ENCODE measurements around the gene SYNE4.

Gene SYNE4

GRCh38 chr19:36027696-36028095 lies 19.1 kb upstream of the SYNE4 start:
- no peak overlapping the region for H3K4me3 ChIP-seq (ENCODE audit: low read depth, low read length)
- no peak for DNase-seq (ENCODE audit: low read depth)

- H3K4me3 ChIP-seq (ENCODE audit: low read depth, low read length) = no peak overlapping the region
- no peak for DNase-seq (ENCODE audit: low read depth)
Observed at GRCh38 chr19:36026091-36026876, 17.7 kb upstream of the SYNE4 start.

GRCh38 chr19:36025541-36025940 lies 16.9 kb upstream of the SYNE4 start:
- no peak overlapping the region for H3K4me3 ChIP-seq (ENCODE audit: low read depth, low read length)
- DNase-seq (ENCODE audit: low read depth) = no peak

- no peak for DNase-seq (ENCODE audit: low read depth)
- H3K4me3 ChIP-seq (ENCODE audit: low read depth, low read length) = no peak overlapping the region
Observed at GRCh38 chr19:36023432-36023831, 14.8 kb upstream of the SYNE4 start.

GRCh38 chr19:36019061-36019670 lies 10.6 kb upstream of the SYNE4 start:
- H3K4me3 ChIP-seq (ENCODE audit: low read depth, low read length) = no peak overlapping the region
- no peak for DNase-seq (ENCODE audit: low read depth)

- DNase-seq (ENCODE audit: low read depth) = peak; percentile 94
- peak within 1 kb of the TSS; percentile 81 for H3K4me3 ChIP-seq (ENCODE audit: low read depth, low read length)
Observed at GRCh38 chr19:36014012-36014924, 5.7 kb upstream of the SYNE4 start, which contains the start of gene ALKBH6. ALKBH6 (minus strand) TSS chr19:36014213; CDS start chr19:36013397, 816 bp downstream.

GRCh38 chr19:36013280-36014011 lies 4.8 kb upstream of the SYNE4 start:
- no peak for DNase-seq (ENCODE audit: low read depth)
- peak overlapping the region; percentile 81 for H3K4me3 ChIP-seq (ENCODE audit: low read depth, low read length)

- H3K4me3 ChIP-seq (ENCODE audit: low read depth, low read length) = no peak overlapping the region
Observed at GRCh38 chr19:36010402-36010801, 1.8 kb upstream of the SYNE4 start.

GRCh38 chr19:36009633-36010379 lies 1.2 kb upstream of the SYNE4 start:
- DNase-seq (ENCODE audit: low read depth) = no peak

More at GRCh38 chr19:36010402-36010801, 1.8 kb upstream of the SYNE4 start:
- no peak for DNase-seq (ENCODE audit: low read depth)

GRCh38 chr19:36009220-36009619 lies 607 bp upstream of the SYNE4 start:
- no peak for DNase-seq (ENCODE audit: low read depth)
- peak overlapping the region; percentile 48 for H3K4me3 ChIP-seq (ENCODE audit: low read depth, low read length)

More at GRCh38 chr19:36009633-36010379, 1.2 kb upstream of the SYNE4 start:
- H3K4me3 ChIP-seq (ENCODE audit: low read depth, low read length) = peak overlapping the region; percentile 48

- no peak for DNase-seq (ENCODE audit: low read depth)
Observed at GRCh38 chr19:36006955-36007354, 1.7 kb downstream of the SYNE4 start.

GRCh38 chr19:36003284-36003683 lies 5.3 kb downstream of the SYNE4 start:
- H3K4me3 ChIP-seq (ENCODE audit: low read depth, low read length) = no peak overlapping the region
- no peak for DNase-seq (ENCODE audit: low read depth)

More at GRCh38 chr19:36006955-36007354, 1.7 kb downstream of the SYNE4 start:
- H3K4me3 ChIP-seq (ENCODE audit: low read depth, low read length) = no peak overlapping the region

- DNase-seq (ENCODE audit: low read depth) = no peak
- no peak overlapping the region for H3K4me3 ChIP-seq (ENCODE audit: low read depth, low read length)
Observed at GRCh38 chr19:36001605-36002004, 7.0 kb downstream of the SYNE4 start.

- no peak overlapping the region for H3K4me3 ChIP-seq (ENCODE audit: low read depth, low read length)
- no peak for DNase-seq (ENCODE audit: low read depth)
Observed at GRCh38 chr19:35996777-35997176, 11.8 kb downstream of the SYNE4 start.

GRCh38 chr19:35995048-35995993 lies 13.3 kb downstream of the SYNE4 start, which contains the start of gene SDHAF1:
SDHAF1 (plus strand) TSS chr19:35995188; CDS start chr19:35995275, 87 bp downstream.
- DNase-seq (ENCODE audit: low read depth) = peak; percentile 63

GRCh38 chr19:35993923-35994598 lies 14.6 kb downstream of the SYNE4 start:
- peak overlapping the region; percentile 85 for H3K4me3 ChIP-seq (ENCODE audit: low read depth, low read length)
- no peak for DNase-seq (ENCODE audit: low read depth)

More at GRCh38 chr19:35995048-35995993, 13.3 kb downstream of the SYNE4 start, which contains the start of gene SDHAF1:
- H3K4me3 ChIP-seq (ENCODE audit: low read depth, low read length) = peak within 1 kb of the TSS; percentile 85

Measured in skeletal muscle cell (primary cell).